Lower lobe of right lung (tissue), 2 donors: ENCODE data around the gene PHLDA1. TPM values are rescaled to one million over a fixed set of nuclear protein-coding genes. Genes with fewer than 3 reads are reported as not detected.
A peak's percentile ranks its signal among the peaks of the same experiment; 100 is the strongest.
"Not testable (repeated sequence)": the region's sequence is repeated elsewhere in the genome, so short reads cannot be mapped to it uniquely, and the experiment has no call there.

ENCODE experiments used
- ATAC-seq, 2 donors: fragments of 200-7000 bp; cut with Tn5 transposase; one replicate each; pipeline ENCODE4 v1.9.1; 2020 to 2022; ENCODE audit warnings: mild to moderate bottlenecking in 2 of 2, moderate library complexity in 2 of 2
- DNase-seq: peaks from one replicate; pipeline ENCODE4 v3.0.0-alpha.2; 2020
- H3K27ac ChIP-seq: fragments of 200-600 bp; one replicate; pipeline ENCODE4 v1.8.0; 2022
- H3K27me3 ChIP-seq: fragments of 200-600 bp; one replicate; pipeline ENCODE4 v1.8.0; 2022; ENCODE audit warnings: low read depth
- H3K36me3 ChIP-seq: fragments of 200-600 bp; one replicate; pipeline ENCODE4 v1.8.0; 2022; ENCODE audit warnings: mild to moderate bottlenecking
- H3K4me1 ChIP-seq: fragments of 200-600 bp; one replicate; pipeline ENCODE4 v1.8.0; 2022
- H3K4me3 ChIP-seq: fragments of 200-600 bp; one replicate; pipeline ENCODE4 v1.8.0; 2022; ENCODE audit warnings: mild to moderate bottlenecking
- H3K9me3 ChIP-seq: fragments of 200-600 bp; one replicate; pipeline ENCODE4 v1.8.0; 2022
- intact Hi-C: fragments of 100-400 bp; cut with DNase I; formaldehyde crosslinking; loops from one replicate; pipeline ENCODE4 v1.11.0; 2022
- total RNA-seq: library from RNA; stranded (reverse); fragmentation: NEBNext Ultra II Directional; extraction: Animal tissue kit (Norgen Biotek cat#: 25700); gene quantifications from one replicate; pipeline ENCODE4 v1.2.1, GENCODE V29; 2021
- TF ChIP-seq, protein P1 (sequence below): fragments of 200-600 bp; IDR thresholded peaks from one replicate; pipeline ENCODE4 v1.8.0; 2022; ENCODE audit warnings: antibody characterized with exemption, mild to moderate bottlenecking
- donor health status: DM: no; HTN: yes; CAD: no; lungs with severe emphysema.

Gene PHLDA1
- total RNA-seq, 1 donor from 2014 or later = 12.2 TPM

DNA sequence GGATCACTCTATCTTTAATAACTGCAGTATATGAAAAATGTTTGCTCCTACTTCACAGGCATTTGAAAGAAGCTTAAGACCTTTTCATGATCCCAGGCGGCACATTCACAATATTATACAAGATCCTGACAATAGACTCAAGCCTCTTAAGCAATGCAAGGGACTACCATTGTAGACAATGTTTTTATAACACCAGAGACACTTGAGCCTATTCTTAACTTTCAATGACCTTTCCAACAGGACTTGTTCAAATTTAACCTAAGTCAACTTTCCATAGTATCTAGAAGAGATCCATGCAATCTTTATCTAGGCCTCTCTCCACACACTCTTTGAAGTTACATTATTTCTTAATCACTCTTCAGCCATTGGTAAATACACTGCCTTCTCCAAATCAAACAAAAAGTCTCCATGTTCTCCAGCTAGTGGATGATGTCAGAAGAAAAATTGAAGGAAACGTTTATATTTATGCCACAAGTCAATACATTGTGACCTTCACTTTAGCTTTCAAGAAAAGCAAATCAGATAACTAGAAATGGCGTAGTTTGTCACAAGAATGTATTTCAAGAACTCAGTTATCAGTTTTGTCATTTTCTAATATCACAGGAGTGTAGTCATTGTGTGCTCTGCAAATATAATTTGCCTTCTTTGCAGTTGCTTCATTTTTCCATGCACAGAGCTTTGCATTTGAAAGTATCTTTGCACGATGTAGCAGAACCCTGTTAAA, 41.2 kb downstream of the PHLDA1 start:
- peaks cover 8% of the 10 kb centered on the region for H3K4me1 ChIP-seq
- no peaks in the 10 kb centered on the region for H3K9me3 ChIP-seq
- intact Hi-C loops = no loop called here
- no peaks in the 10 kb centered on the region for H3K27me3 ChIP-seq
- TF ChIP-seq, protein P1, sequence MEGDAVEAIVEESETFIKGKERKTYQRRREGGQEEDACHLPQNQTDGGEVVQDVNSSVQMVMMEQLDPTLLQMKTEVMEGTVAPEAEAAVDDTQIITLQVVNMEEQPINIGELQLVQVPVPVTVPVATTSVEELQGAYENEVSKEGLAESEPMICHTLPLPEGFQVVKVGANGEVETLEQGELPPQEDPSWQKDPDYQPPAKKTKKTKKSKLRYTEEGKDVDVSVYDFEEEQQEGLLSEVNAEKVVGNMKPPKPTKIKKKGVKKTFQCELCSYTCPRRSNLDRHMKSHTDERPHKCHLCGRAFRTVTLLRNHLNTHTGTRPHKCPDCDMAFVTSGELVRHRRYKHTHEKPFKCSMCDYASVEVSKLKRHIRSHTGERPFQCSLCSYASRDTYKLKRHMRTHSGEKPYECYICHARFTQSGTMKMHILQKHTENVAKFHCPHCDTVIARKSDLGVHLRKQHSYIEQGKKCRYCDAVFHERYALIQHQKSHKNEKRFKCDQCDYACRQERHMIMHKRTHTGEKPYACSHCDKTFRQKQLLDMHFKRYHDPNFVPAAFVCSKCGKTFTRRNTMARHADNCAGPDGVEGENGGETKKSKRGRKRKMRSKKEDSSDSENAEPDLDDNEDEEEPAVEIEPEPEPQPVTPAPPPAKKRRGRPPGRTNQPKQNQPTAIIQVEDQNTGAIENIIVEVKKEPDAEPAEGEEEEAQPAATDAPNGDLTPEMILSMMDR = no peak
- no peak overlapping the region for H3K4me3 ChIP-seq
- no peaks in the 10 kb centered on the region for H3K36me3 ChIP-seq
- ATAC-seq (peak; percentile 90 to 96), DNase-seq (no peak)
- no peak overlapping the region for H3K27ac ChIP-seq

DNA sequence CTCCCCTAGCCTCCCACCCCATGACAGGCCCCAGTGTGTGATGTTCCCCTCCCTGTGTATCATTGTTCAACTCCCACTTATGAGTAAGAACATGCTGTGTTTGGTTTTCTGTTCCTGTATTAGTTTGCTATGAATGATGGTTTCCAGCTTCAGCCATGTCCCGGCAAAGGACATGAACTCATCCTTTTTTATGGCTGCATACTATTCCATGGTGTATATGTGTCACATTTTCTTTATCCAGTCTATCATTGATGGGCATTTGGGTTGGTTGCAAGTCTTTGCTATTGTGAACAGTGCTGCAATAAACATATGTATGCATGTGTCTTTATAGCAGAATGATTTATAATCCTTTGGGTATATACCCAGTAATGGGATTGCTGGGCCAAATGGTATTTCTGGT, 43.9 kb downstream of the PHLDA1 start:
- not testable (repeated sequence) for H3K4me3 ChIP-seq

DNA sequence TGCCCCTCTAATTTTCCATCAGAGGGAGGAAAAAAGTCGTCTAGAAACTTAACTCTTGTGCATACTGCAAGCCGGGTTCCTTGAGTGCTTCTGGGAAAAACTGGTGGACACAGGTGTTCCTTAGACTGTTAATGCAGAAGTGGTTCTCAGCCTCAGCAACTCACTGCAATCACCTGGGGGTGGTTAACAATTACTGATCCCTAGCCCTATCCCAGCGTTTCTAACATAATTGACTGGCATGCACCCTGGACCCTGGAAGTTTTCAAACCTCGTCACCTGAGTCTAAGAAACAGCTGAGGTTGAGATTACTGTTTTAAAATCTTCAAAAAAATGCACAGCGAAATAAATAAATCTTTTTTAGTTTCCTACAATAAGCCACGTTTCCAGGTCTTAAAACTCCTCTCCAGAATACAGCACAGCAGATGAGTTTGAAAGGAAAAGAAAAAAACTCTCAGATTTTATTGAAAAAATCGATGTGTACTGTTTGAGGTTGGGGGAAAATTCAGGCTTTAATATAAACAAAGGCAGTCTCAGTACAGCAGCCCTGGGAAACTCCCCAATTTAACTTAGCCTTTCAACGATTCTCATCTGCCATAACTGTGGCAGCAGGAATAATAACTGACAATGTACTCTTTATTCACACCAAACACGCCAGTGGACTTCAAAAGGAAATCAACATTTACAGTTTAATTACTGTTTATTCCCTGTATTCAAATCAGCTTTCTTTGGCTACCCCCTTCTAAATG, 45.4 kb downstream of the PHLDA1 start:
- no peaks in the 10 kb centered on the region for H3K27me3 ChIP-seq
- intact Hi-C loops = no loop called here
- ATAC-seq (no peak), DNase-seq (no peak)
- no peak overlapping the region for H3K4me3 ChIP-seq
- no peak overlapping the region for H3K27ac ChIP-seq
- no peaks in the 10 kb centered on the region for H3K36me3 ChIP-seq
- peaks cover 34% of the 10 kb centered on the region for H3K4me1 ChIP-seq
- no peaks in the 10 kb centered on the region for H3K9me3 ChIP-seq
- TF ChIP-seq, protein P1 = no peak

More for the DNA sequence above, 43.9 kb downstream of the PHLDA1 start:
- intact Hi-C loops, H3K36me3 ChIP-seq, ATAC-seq, H3K9me3 ChIP-seq, DNase-seq, H3K27ac ChIP-seq, H3K27me3 ChIP-seq: not testable (repeated sequence)
- peaks cover 19% of the 10 kb centered on the region for H3K4me1 ChIP-seq

DNA sequence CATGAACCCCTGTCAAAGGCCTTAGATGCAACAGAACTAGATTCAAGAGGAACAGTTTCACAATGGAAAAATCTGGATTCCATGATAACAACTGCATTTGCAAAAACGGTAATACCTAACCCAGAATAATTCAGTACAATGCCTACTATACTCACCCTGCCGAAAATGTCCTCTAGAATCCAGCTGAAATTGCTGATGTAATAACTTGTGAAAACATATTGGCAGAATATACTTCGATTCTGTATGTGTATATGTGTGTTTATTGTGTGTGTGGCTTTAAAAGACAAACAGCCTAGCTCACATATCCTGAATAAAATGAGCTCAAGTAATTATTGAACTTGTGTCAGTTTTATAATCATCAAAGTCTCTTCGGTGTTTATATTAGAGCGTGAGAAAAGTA, 46.0 kb downstream of the PHLDA1 start:
- Histone ChIP-seq H3K9me3 (no peaks in the 10 kb centered on the region), H3K4me1 (peaks cover 38% of the 10 kb centered on the region), H3K4me3 (no peak overlapping the region), H3K27ac (no peak overlapping the region), H3K27me3 (no peaks in the 10 kb centered on the region), H3K36me3 (no peaks in the 10 kb centered on the region)
- intact Hi-C loops = no loop called here
- TF ChIP-seq, protein P1 = no peak
- ATAC-seq (no peak), DNase-seq (no peak)

DNA sequence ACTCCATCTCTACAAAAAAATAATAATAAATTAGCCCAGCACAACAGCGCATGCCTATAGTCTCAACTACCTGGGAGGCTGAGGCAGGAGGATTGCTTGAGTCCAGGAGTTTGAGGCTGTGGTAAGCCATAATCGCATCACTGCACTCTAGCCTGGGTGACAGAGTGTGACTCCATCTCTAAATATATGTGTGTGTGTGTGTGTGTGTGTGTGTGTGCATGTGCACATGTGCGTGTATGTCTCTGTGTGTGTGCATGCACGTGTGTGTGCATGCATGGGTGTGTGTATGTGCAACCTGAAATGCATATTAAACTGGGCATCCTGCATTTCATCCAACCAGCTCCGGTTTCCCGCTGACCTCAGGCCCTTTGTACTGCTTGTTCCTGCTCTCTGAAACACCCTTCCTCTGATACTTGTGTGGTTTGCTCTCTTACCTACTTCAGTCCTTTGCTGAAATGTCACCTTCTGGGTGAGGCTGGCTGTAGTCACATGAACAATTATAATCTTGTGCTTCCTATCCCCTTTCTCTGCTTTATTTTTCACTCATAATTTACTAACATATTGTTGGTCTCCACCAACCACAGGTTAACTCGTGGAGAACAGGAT, 46.9 kb downstream of the PHLDA1 start:
- ATAC-seq = peak in 1 of 2 donors; percentile 32
- intact Hi-C loops = no loop called here
- peaks cover 46% of the 10 kb centered on the region for H3K4me1 ChIP-seq
- no peak overlapping the region for H3K27ac ChIP-seq
- no peaks in the 10 kb centered on the region for H3K36me3 ChIP-seq
- H3K4me3 ChIP-seq = no peak overlapping the region
- H3K27me3 ChIP-seq = no peaks in the 10 kb centered on the region
- DNase-seq = no peak
- TF ChIP-seq, protein P1 = no peak
- no peaks in the 10 kb centered on the region for H3K9me3 ChIP-seq

DNA sequence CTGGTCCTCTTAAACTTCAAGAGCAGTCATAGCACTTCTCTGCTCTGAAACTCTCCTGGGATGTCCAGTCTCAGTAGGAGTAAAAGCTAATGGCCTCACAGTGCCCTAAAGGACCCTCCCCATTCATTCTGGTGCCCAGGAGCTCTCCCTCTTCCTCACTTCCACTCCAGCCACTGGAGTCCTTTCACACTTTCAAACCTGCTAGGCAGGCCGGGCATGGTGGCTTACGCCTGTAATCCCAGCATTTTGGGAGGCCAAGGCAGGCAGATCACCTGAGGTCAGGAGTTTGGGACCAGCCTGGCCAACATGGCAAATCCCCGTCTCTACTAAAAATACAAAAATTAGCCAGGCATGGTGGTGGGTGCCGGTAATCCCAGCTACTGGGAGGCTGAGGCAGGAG, 47.7 kb downstream of the PHLDA1 start:
- H3K36me3 ChIP-seq, intact Hi-C loops, H3K4me3 ChIP-seq, ATAC-seq, DNase-seq, H3K27me3 ChIP-seq, H3K9me3 ChIP-seq: not testable (repeated sequence)
- Histone ChIP-seq H3K27ac (peak overlapping the region; percentile 55), H3K4me1 (peaks cover 55% of the 10 kb centered on the region)
